ENCODE results near the gene TTC28.
"Not testable (repeated sequence)": the region's sequence is repeated elsewhere in the genome, so short reads cannot be mapped to it uniquely, and the experiment has no call there.

The TTC28 gene

DNA sequence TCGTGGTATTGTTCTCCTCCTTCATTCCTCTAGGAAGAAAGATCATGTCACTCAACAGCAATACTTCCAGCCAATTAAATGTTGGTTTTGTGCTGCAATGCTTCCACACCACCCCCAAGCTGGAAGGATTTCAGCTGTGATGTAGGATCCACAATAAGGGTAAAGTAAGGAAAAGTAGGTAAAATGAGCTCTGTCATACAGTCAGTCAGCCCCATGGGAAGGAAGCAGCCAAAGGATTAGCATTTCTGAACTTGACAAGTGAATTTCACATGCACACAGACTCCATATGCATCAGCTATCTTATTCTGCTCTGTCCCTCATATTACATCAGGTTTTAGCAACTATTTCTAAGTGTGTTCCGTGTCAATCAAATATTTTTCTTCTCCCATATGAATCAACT is 197.9 kb downstream of the TTC28 start:
- DNase-seq (ENCODE audit: low spot score), result no peak

GRCh38 chr22:28480000-28480715 is 199.5 kb downstream of the TTC28 start:
- DNase-seq (ENCODE audit: low spot score), result no peak

DNA sequence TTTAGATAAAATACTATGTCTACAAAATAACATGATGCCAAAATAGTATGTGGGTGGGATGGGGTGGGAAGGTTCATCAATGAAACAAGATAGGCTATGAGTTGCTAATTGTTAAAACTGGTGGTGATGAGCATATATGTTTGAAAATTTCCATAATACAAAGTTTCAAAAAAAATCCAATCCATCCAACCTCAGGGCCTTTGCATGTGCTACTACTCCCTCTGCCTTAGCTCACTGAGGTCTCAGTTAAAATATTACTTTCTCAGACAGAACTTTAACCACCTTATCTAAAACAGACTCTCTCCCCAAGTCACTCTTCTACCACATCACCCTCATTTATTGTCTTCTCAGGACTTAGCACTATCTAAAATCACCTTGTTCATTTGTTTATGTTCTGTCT is 201.1 kb downstream of the TTC28 start:
- DNase-seq (ENCODE audit: low spot score), result no peak

DNA sequence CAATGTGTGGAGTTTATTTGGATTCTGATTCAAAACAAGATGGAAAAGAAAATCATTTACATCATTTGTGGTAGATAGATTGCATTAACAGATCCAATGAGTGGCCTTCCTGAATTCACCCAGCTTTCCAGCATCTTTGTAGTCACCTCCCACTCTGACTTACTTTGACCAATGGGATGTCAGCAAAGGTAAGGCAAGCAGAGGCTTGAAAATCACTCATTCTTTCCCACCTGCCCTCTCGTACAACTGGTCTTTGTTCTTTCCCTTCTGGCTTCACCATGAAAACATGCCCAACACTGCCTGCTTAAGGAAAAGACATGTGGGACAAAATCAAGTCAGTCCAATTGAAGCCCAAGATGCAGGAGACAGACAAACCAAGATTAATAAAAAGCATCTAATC is 202.1 kb downstream of the TTC28 start:
- no peak for DNase-seq (ENCODE audit: low spot score)

- no peak for DNase-seq (ENCODE audit: low spot score)
Measured at GRCh38 chr22:28474330-28474729, 205.3 kb downstream of the TTC28 start.

GRCh38 chr22:28473258-28473657 is 206.4 kb downstream of the TTC28 start:
- no peak for DNase-seq (ENCODE audit: low spot score)

GRCh38 chr22:28467055-28467454 is 212.6 kb downstream of the TTC28 start:
- DNase-seq (ENCODE audit: low spot score), result not testable (repeated sequence)

DNA sequence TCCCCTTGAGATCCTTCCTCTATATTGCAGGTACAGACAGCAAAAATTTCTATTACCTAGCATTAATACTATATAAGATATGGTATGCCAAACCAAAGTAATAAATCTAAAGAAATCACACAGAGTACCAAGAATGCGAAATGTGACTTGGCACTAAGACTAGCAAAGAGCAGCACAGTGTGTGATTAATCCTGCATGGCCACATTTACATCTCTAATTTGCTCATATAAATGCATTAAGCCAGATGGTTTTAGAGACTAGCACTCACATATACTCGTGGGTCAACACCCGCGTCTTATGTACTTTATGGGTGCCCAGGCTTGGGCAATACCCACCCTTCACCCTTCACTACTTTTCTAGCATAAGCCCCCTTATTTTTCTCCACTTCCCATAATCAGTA is 213.2 kb downstream of the TTC28 start:
- no peak for DNase-seq (ENCODE audit: low spot score)

- no peak for DNase-seq (ENCODE audit: low spot score)
Measured at GRCh38 chr22:28465841-28466240, 213.8 kb downstream of the TTC28 start.

DNA sequence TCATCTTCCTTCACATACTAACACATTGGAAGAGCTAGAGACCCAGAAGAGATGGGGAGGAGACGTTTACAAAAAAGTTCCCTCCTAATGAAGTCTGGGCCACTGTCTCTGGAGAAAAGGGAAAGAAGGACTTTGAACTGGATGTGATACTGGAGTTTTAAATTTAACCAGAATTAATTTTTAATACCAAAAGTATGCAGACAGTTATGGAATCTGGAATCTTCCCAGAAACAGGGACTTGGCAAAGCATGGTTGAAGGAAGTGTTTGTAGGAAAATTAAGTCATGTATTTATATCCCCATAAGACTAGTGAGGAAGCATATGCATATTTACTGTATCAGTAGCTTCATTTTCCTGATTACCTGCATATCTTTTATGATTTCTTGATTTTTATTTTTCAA is 215.5 kb downstream of the TTC28 start:
- no peak for DNase-seq (ENCODE audit: low spot score)

DNA sequence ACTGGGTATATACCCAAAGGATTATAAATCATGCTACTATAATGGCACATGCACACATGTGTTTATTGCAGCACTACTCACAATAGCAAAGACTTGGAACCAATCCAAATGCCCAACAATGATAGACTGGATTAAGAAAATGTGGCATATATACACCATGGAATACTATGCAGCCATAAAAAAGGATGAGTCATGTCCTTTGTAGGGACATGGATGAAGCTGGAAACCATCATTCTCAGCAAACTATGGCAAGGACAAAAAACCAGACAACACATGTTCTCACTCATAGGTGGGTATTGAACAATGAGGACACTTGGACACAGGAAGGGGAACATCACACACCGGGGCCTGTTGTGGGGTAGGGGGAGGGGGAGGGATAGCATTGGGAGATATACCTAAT is 216.2 kb downstream of the TTC28 start:
- DNase-seq (ENCODE audit: low spot score), result not testable (repeated sequence)

DNA sequence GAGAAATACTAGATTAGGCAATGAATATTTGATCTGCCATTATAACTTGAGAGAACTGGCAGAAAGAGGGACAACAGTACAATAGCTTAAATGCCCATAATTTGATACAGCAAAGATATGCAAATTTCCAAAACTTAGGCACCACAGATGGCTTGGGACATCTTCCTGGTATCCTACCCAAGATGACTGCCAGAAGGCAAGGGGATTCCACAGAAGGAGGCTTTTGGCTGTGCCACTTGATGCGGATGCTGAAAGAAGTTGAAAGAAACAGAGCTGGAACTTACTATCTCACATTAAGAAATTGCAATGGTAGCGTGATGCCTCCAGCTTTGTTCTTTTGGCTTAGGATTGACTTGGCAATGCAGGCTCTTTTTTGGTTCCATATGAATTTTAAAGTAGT is 216.7 kb downstream of the TTC28 start:
- no peak for DNase-seq (ENCODE audit: low spot score)

- no peak for DNase-seq (ENCODE audit: low spot score)
Measured at GRCh38 chr22:28462041-28462440, 217.6 kb downstream of the TTC28 start.

DNA sequence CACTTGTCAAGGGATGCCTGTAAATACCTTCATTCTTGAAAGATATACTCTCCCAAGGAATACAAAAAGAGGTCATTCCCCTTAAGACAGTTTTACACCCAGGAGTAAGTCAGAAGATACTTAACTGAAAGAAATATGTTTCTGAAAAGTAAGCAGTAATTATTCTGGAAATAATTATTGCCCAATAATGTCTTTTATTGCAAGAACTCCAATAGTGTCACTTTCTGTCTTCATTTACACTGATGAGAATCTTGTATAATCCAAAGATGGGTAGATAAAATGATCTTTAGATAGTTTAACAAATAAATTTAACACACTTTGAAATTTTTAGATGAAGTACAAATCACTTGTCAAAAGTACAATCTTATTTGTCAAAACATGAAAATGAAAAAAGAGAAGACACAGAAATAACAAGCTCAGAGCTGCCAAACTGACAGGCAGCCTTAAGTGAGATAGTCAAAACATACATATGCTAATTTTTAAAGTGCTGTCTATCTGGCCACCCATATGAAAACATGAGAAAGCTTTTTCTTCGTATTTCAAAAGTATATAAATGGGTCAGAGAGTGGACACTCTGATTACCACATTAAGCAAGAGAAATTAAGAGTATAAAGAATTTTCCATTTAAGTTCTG is 225.1 kb downstream of the TTC28 start:
- no peak for DNase-seq (ENCODE audit: low spot score)

GRCh38 chr22:28450109-28450508 is 229.5 kb downstream of the TTC28 start:
- DNase-seq (ENCODE audit: low spot score), result peak; percentile 10

GRCh38 chr22:28449041-28449440 is 230.6 kb downstream of the TTC28 start:
- no peak for DNase-seq (ENCODE audit: low spot score)

DNA sequence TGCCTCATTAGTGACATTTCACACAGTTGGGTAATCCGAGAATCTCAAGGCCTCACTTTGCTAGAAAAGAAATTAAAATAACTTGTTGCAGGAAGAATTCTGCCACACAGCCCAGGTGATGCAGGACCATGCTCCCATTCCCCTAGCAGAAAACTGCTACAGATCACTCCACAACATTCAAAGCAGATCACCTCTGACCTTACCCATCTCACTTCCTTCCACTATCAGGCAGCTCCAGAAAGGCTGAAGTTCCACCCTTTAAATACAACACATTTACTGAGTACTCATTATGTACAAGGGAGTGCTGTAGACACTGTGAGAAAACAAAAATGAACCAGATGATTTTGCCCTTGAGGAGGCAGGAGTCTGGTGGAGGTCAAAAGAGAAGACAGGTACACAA is 231.0 kb downstream of the TTC28 start:
- DNase-seq (ENCODE audit: low spot score), result no peak

DNA sequence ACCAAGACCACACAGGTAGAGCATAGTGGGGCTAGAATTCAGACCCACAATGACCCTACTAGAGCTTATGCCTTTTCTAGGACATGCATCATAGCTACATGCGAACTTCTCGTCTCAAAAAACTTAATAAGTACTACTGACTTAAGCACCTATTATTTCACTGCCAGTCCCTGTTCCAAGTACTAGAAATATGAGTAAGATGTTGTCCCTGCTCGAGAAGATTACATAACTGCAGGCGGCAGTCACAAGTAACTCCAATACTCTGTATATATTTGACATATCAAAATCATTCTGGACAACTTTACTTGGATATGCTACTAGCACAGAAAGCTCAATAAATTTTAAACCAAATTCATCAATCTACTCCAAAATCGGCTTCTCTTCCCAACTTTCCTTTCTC is 235.0 kb downstream of the TTC28 start:
- no peak for DNase-seq (ENCODE audit: low spot score)

DNA sequence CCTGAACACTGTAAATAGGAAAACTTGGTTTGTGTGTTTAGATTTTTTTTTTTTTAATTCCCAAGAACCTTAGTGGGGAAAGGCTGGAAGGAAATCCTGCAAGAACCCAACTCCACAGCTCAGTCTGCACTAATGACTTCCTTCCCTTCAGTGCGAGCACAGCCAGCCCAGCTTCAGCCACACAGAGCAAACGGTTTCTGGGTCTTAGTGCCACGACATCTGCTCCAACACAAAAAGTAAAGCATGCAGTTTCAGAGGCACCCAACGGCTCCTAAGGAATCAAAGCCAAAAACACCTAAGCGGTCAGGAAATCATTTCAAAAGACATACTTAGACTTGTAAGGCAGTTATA is 236.1 kb downstream of the TTC28 start:
- DNase-seq (ENCODE audit: low spot score), result peak; percentile 72

- DNase-seq (ENCODE audit: low spot score), result peak; percentile 41
Measured at GRCh38 chr22:28442711-28443525, 236.7 kb downstream of the TTC28 start.

GRCh38 chr22:28442264-28442710 is 237.4 kb downstream of the TTC28 start:
- DNase-seq (ENCODE audit: low spot score), result peak; percentile 89

GRCh38 chr22:28441720-28442263 is 237.8 kb downstream of the TTC28 start:
- peak; percentile 28 for DNase-seq (ENCODE audit: low spot score)
